ENCODE results near the gene PSKH1. TPM values are rescaled to one million over a fixed set of nuclear protein-coding genes. Genes with fewer than 3 reads are reported as not detected.
A peak's percentile ranks its signal among the peaks of the same experiment; 100 is the strongest.

The PSKH1 gene
- total and polyA plus RNA-seq, 2 experiments from 2014 or later, result 29.2 to 44.6 TPM

DNA sequence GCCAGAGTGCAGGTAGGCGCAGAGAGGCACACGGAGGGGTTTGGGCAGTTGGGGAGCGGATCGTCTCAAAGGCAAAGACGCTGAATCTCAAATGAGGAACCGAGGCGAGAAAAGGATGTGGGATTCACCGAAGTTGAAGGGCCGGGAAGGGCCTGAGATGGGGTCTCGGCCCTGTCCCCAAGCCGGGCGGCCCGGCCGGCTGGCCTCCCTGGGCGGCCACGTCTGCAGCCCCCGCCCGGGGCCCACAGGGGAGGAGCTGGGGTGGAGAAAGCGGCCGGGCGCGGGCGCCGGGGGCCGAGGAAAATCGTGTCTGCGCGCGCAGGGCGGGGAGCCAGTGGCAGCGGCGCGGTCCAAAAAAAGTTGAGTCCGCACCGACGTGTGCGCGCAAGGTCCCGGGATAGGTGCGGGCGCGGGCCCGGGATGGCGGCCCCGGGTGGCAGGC, 74.9 kb downstream of the PSKH1 start:
- Histone ChIP-seq H3K27me3 (no peaks in the 10 kb centered on the region), H3K79me2 (peaks cover 53% of the 10 kb centered on the region), H3K27ac (peak overlapping the region; percentile 95), H3K4me3 (peak overlapping the region; percentile 94), H2AFZ (peak overlapping the region; percentile 77), H3K4me2 (peak overlapping the region; percentile 96), H3K36me3 (replicated peaks; ENCODE audit: insufficient read depth, low read depth) (no peaks in the 10 kb centered on the region), H3K9me3 (ENCODE audit: low read depth) (no peaks in the 10 kb centered on the region), H3K9me2 (replicated peaks; ENCODE audit: insufficient read depth) (no peaks in the 10 kb centered on the region), H4K20me1 (ENCODE audit: insufficient read depth, poor library complexity, severe bottlenecking) (peaks cover 35% of the 10 kb centered on the region), H3K4me1 (ENCODE audit: insufficient read depth) (peaks cover 24% of the 10 kb centered on the region)
- peak; percentile 74 for DNase-seq (ENCODE audit: low spot score)
- TF ChIP-seq EZH2phosphoT487 (IDR thresholded peaks at IDR 0.05; ENCODE audit: low read depth, severe bottlenecking, unreplicated experiment) (no peak), EZH2 (IDR thresholded peaks at IDR 0.05; ENCODE audit: borderline replicate concordance) (no peak)
- TF ChIP-seq, protein P1, sequence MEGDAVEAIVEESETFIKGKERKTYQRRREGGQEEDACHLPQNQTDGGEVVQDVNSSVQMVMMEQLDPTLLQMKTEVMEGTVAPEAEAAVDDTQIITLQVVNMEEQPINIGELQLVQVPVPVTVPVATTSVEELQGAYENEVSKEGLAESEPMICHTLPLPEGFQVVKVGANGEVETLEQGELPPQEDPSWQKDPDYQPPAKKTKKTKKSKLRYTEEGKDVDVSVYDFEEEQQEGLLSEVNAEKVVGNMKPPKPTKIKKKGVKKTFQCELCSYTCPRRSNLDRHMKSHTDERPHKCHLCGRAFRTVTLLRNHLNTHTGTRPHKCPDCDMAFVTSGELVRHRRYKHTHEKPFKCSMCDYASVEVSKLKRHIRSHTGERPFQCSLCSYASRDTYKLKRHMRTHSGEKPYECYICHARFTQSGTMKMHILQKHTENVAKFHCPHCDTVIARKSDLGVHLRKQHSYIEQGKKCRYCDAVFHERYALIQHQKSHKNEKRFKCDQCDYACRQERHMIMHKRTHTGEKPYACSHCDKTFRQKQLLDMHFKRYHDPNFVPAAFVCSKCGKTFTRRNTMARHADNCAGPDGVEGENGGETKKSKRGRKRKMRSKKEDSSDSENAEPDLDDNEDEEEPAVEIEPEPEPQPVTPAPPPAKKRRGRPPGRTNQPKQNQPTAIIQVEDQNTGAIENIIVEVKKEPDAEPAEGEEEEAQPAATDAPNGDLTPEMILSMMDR (IDR thresholded peaks at IDR 0.05; ENCODE audit: poor library complexity), result no peak
- WGBS (ENCODE audit: low lambda C conversion rate, missing lambda C conversion rate), result 2% methylated on average over 19 of the region's 45 CpGs

DNA sequence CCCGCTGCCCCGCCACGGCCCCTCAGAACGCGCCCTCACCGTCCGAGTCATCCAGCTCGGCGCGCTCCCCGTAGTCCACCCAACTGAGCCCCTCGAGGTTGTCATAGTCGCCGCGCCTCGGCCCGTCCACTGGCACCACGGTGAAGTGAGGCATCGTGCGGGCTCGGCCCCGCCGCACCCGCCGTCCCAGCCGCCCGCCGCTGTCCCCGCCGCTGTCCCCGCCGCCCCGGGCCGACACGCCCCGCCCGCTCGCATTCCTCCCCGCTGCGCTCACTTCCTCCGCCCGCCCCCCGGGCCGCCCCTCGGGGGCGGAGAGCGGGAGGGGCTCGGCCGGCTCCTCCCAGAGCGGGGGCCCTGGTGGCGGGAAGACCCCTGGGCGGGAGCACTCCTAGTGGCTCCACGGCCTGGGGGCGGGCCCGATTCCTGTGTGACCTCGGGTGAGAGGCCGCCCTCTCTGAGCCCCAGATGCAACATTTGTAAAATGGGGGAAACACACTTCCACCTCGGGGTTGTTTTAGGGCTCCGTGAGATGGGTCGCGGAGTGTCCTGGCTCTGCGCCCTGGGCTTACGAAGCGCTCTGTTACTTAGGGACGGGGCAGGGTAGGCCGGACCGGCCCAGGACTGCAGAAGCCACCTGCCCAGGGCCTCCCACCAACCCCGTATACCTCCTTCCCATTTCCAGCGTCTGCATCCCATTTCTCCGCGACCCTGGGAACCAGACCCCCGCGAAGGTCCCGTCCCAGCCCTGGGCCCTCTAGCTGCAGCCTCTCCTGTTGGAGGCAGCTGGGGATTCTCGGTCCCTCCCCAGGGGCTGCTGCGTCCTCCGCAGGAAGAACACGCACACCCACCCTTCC, 75.6 kb downstream of the PSKH1 start, which contains the start of gene SLC12A4:
Gene SLC12A4, minus strand, starts transcription at position 238 of the 854 bp plus-strand sequence. Its CDS starts 84 bp downstream, at position 154.
- Histone ChIP-seq H3K9me3 (ENCODE audit: low read depth) (no peaks in the 10 kb centered on the region), H3K4me2 (peak within 1 kb of the TSS; percentile 96), H3K4me1 (ENCODE audit: insufficient read depth) (peaks cover 24% of the 10 kb centered on the region), H3K36me3 (replicated peaks; ENCODE audit: insufficient read depth, low read depth) (no peaks in the 10 kb centered on the region), H3K27me3 (no peaks in the 10 kb centered on the region), H3K79me2 (peaks cover 46% of the 10 kb centered on the region), H4K20me1 (ENCODE audit: insufficient read depth, poor library complexity, severe bottlenecking) (peaks cover 29% of the 10 kb centered on the region), H3K9me2 (replicated peaks; ENCODE audit: insufficient read depth) (no peaks in the 10 kb centered on the region), H3K4me3 (peak within 1 kb of the TSS; percentile 94), H3K27ac (peak within 1 kb of the TSS; percentile 95), H2AFZ (peak within 1 kb of the TSS; percentile 77)
- TF ChIP-seq, protein P1 (IDR thresholded peaks at IDR 0.05; ENCODE audit: poor library complexity), result no peak
- TF ChIP-seq EZH2 (IDR thresholded peaks at IDR 0.05; ENCODE audit: borderline replicate concordance) (no peak), EZH2phosphoT487 (IDR thresholded peaks at IDR 0.05; ENCODE audit: low read depth, severe bottlenecking, unreplicated experiment) (no peak)
- DNase-seq (ENCODE audit: low spot score), result peak; percentile 94
- 21% methylated on average over 32 of the region's 78 CpGs for WGBS (ENCODE audit: low lambda C conversion rate, missing lambda C conversion rate)

DNA sequence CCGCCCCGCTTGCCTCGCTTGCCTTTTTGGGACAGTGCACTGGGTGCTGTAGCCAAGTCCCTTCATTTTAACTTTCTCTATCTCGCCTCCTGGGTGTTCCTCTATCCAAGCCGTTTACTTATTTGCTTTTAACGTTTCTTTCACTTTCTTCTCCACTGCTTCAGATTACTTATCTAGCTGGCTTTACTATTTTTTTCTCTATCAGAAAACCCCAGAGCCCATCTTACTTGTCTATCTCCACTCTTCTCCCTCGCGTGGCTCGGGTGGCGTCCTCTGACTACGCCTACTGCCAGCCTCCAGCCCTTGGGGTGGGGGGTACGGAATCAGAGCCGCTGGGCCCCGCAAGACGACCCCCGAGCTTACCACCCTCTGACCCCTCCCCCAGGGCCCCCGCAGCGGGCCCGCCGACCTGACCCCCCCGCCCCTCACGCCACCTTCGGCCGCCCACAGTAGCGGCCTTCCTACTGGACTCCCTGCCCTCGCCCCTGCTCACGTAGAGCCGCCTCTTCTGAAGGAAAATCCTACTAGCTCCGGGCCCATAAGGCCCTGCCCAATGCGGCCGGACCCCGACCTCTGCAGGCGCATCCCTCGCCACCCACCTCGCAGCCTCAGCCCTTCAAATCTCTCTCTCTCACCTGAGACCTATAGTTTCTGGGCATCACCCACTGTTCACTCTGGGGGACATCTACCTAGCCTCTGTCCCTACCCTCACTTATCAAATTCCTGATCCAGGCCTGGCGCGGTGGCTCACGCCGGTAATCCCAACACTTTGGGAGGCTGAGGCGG, 76.4 kb downstream of the PSKH1 start:
- Histone ChIP-seq H2AFZ (peak overlapping the region; percentile 43), H4K20me1 (ENCODE audit: insufficient read depth, poor library complexity, severe bottlenecking) (peaks cover 22% of the 10 kb centered on the region), H3K4me1 (ENCODE audit: insufficient read depth) (peaks cover 24% of the 10 kb centered on the region), H3K79me2 (peaks cover 38% of the 10 kb centered on the region), H3K36me3 (replicated peaks; ENCODE audit: insufficient read depth, low read depth) (no peaks in the 10 kb centered on the region), H3K27ac (peak overlapping the region; percentile 95), H3K27me3 (no peaks in the 10 kb centered on the region), H3K4me2 (peak overlapping the region; percentile 96), H3K9me2 (replicated peaks; ENCODE audit: insufficient read depth) (no peaks in the 10 kb centered on the region), H3K4me3 (peak overlapping the region; percentile 94), H3K9me3 (ENCODE audit: low read depth) (no peaks in the 10 kb centered on the region)
- DNase-seq (ENCODE audit: low spot score), result peak; percentile 46
- TF ChIP-seq EZH2 (IDR thresholded peaks at IDR 0.05; ENCODE audit: borderline replicate concordance) (no peak), EZH2phosphoT487 (IDR thresholded peaks at IDR 0.05; ENCODE audit: low read depth, severe bottlenecking, unreplicated experiment) (no peak)
- TF ChIP-seq, protein P1 (IDR thresholded peaks at IDR 0.05; ENCODE audit: poor library complexity), result no peak
- WGBS (ENCODE audit: low lambda C conversion rate, missing lambda C conversion rate), result 56% methylated on average over 35 of the region's 40 CpGs
